Vagina (tissue), 2 donors: ENCODE data around the gene LSM4. TPM values are rescaled to one million over a fixed set of nuclear protein-coding genes. Genes with fewer than 3 reads are reported as not detected.
A peak's percentile ranks its signal among the peaks of the same experiment; 100 is the strongest.

Experiments used
- DNase-seq, 2 donors: peaks; one replicate each; pipeline ENCODE4 v3.0.0-alpha.2; 2017; ENCODE audit errors: extremely low spot score in 2 of 2
- H3K27ac ChIP-seq: fragments of 200-600 bp; sonication (generic); one replicate; pipeline ENCODE4 v1.5.1; 2019
- H3K27me3 ChIP-seq: fragments of 200-600 bp; sonication (generic); one replicate; pipeline ENCODE4 v1.5.1; 2019
- H3K36me3 ChIP-seq, 2 donors: fragments of 200-600 bp; sonication (generic); one replicate each; pipeline ENCODE4 v1.5.1; 2017 to 2019
- H3K4me1 ChIP-seq: fragments of 200-600 bp; sonication (generic); one replicate; pipeline ENCODE4 v1.5.1; 2019
- H3K4me3 ChIP-seq, 2 donors: fragments of 200-600 bp; sonication (generic); 1 replicate in 1 of 2; 2 replicates in 1 of 2; pipeline ENCODE4 v1.5.1; 2016 to 2019
- H3K9me3 ChIP-seq: fragments of 200-600 bp; sonication (generic); one replicate; pipeline ENCODE4 v1.5.1; 2019
- POLR2A ChIP-seq, 2 donors: fragments of 450-650 bp; IDR thresholded peaks; one replicate each; pipeline ENCODE4 v1.6.1; 2017; ENCODE audit warnings: antibody characterized with exemption in 2 of 2, mild to moderate bottlenecking in 2 of 2, moderate library complexity in 2 of 2
- POLR2AphosphoS5 ChIP-seq, 2 donors: sonication (generic); formaldehyde crosslinking; IDR thresholded peaks; one replicate each; pipeline ENCODE4 v1.9.0; 2017; ENCODE audit warnings: antibody characterized with exemption in 2 of 2, mild to moderate bottlenecking in 2 of 2, low read depth in 1 of 2; ENCODE audit not compliant: insufficient read depth in 1 of 2
- intact Hi-C: fragments of 100-400 bp; cut with DNase I; formaldehyde crosslinking; loops from one replicate; pipeline ENCODE4 v1.15.1; 2023
- total RNA-seq: library from RNA; depleted of rRNA; stranded (reverse); fragments of >200 nt; gene quantifications from one replicate; pipeline ENCODE4 v1.2.3, GENCODE V29; 2016
- TF ChIP-seq, protein P1 (sequence below), 3 experiments: fragments of 450-650 bp in 2 of 3; fragments of 200-600 bp in 1 of 3; sonication (generic) in 1 of 3; IDR thresholded peaks; one replicate each; pipeline ENCODE4 v1.5.1; 2017 to 2019; ENCODE audit warnings: antibody characterized with exemption in 3 of 3, mild to moderate bottlenecking in 2 of 3, moderate library complexity in 2 of 3

LSM4 gene
- total RNA-seq, 1 donor from 2014 or later, result 54.3 TPM

- peaks cover 12% of the 10 kb centered on the region for H3K4me1 ChIP-seq
- H3K27ac ChIP-seq, result no peak overlapping the region
- DNase-seq, result no peak
- no peaks in the 10 kb centered on the region for H3K27me3 ChIP-seq
- H3K36me3 ChIP-seq, result no peaks in the 10 kb centered on the region
- H3K9me3 ChIP-seq, result no peaks in the 10 kb centered on the region
- no peak overlapping the region for H3K4me3 ChIP-seq
- intact Hi-C loops, result loop anchor here (10.0 kb wide), 1 partner anchor 221 kb away; no protein-coding TSS in a partner anchor
- no peak for TF ChIP-seq POLR2A (IDR thresholded peaks at IDR 0.05)
- no peak for TF ChIP-seq POLR2AphosphoS5 (IDR thresholded peaks at IDR 0.05; ENCODE audit: insufficient read depth in 1 of 2, low read depth in 1 of 2)
- TF ChIP-seq, protein P1, sequence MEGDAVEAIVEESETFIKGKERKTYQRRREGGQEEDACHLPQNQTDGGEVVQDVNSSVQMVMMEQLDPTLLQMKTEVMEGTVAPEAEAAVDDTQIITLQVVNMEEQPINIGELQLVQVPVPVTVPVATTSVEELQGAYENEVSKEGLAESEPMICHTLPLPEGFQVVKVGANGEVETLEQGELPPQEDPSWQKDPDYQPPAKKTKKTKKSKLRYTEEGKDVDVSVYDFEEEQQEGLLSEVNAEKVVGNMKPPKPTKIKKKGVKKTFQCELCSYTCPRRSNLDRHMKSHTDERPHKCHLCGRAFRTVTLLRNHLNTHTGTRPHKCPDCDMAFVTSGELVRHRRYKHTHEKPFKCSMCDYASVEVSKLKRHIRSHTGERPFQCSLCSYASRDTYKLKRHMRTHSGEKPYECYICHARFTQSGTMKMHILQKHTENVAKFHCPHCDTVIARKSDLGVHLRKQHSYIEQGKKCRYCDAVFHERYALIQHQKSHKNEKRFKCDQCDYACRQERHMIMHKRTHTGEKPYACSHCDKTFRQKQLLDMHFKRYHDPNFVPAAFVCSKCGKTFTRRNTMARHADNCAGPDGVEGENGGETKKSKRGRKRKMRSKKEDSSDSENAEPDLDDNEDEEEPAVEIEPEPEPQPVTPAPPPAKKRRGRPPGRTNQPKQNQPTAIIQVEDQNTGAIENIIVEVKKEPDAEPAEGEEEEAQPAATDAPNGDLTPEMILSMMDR (IDR thresholded peaks at IDR 0.05), result no peak
Observed at GRCh38 chr19:18336121-18336520, 13.2 kb upstream of the LSM4 start.

GRCh38 chr19:18333680-18334079 lies 10.8 kb upstream of the LSM4 start:
- no peak for DNase-seq
- Histone ChIP-seq H3K27me3 (no peaks in the 10 kb centered on the region), H3K4me1 (peaks cover 7% of the 10 kb centered on the region), H3K27ac (no peak overlapping the region), H3K9me3 (no peaks in the 10 kb centered on the region), H3K36me3 (no peaks in the 10 kb centered on the region), H3K4me3 (no peak overlapping the region)
- TF ChIP-seq, protein P1 (IDR thresholded peaks at IDR 0.05), result no peak
- TF ChIP-seq POLR2AphosphoS5 (IDR thresholded peaks at IDR 0.05; ENCODE audit: insufficient read depth in 1 of 2, low read depth in 1 of 2) (no peak), POLR2A (IDR thresholded peaks at IDR 0.05) (no peak)
- intact Hi-C loops, result loop anchor here (10.0 kb wide), 1 partner anchor 219 kb away; no protein-coding TSS in a partner anchor

GRCh38 chr19:18332917-18333530 lies 10.1 kb upstream of the LSM4 start:
- peaks cover 7% of the 10 kb centered on the region for H3K4me1 ChIP-seq
- intact Hi-C loops, result loop anchor here (10.0 kb wide), 1 partner anchor 218 kb away; no protein-coding TSS in a partner anchor
- no peaks in the 10 kb centered on the region for H3K36me3 ChIP-seq
- no peak for TF ChIP-seq POLR2AphosphoS5 (IDR thresholded peaks at IDR 0.05; ENCODE audit: insufficient read depth in 1 of 2, low read depth in 1 of 2)
- TF ChIP-seq POLR2A (IDR thresholded peaks at IDR 0.05), result no peak
- TF ChIP-seq, protein P1 (IDR thresholded peaks at IDR 0.05), result no peak
- no peak for DNase-seq
- no peaks in the 10 kb centered on the region for H3K9me3 ChIP-seq
- no peak overlapping the region for H3K4me3 ChIP-seq
- no peaks in the 10 kb centered on the region for H3K27me3 ChIP-seq
- no peak overlapping the region for H3K27ac ChIP-seq

DNA sequence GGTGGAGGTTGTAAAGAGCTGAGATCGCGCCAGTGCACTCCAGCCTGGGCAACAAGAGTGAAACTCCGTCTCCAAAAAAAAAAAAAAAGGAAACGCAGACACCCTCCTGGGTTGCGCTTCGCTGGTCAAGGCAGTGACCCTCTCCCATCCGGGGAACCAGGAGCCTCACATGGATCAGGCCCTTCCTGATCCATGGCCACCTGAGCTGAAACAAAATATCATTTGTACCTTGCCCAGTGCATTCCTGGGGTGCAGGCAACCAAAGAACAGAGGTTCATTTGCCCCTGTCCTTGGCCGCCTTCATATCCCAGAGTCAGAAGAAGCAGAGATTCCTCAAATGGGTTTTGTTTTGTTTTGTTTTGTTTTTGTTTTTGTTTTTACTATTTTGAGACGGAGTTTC lies 8.0 kb upstream of the LSM4 start:
- no peak for DNase-seq
- Histone ChIP-seq H3K27ac (no peak overlapping the region), H3K9me3 (no peaks in the 10 kb centered on the region), H3K4me1 (peaks cover 7% of the 10 kb centered on the region), H3K36me3 (no peaks in the 10 kb centered on the region), H3K4me3 (no peak overlapping the region), H3K27me3 (no peaks in the 10 kb centered on the region)
- TF ChIP-seq, protein P1 (IDR thresholded peaks at IDR 0.05), result no peak
- TF ChIP-seq POLR2AphosphoS5 (IDR thresholded peaks at IDR 0.05; ENCODE audit: insufficient read depth in 1 of 2, low read depth in 1 of 2) (no peak), POLR2A (IDR thresholded peaks at IDR 0.05) (no peak)
- intact Hi-C loops, result loop anchor here (10.0 kb wide), 1 partner anchor 216 kb away; no protein-coding TSS in a partner anchor

DNA sequence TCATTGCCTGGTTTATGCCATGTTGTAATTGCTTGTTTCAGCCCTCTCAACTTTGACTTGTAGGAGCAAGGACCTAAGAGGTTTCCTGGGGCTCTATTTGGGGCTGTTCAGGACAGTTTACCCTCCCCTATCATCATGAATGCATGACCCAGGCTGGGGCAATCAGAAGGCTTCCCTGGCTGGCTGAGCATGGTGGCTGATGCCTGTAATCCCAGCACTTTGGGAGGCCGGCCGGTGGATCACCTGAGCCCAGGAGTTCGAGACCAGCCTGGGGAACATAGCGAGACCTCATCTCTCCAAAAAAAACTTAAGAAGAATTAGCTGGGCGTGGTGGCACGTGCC lies 6.1 kb upstream of the LSM4 start:
- Histone ChIP-seq H3K36me3 (no peaks in the 10 kb centered on the region), H3K9me3 (no peaks in the 10 kb centered on the region), H3K27ac (peak overlapping the region; percentile 63), H3K27me3 (no peaks in the 10 kb centered on the region), H3K4me1 (peaks cover 7% of the 10 kb centered on the region), H3K4me3 (peak overlapping the region; percentile 12 to 19)
- TF ChIP-seq, protein P1 (IDR thresholded peaks at IDR 0.05), result no peak
- TF ChIP-seq POLR2A (IDR thresholded peaks at IDR 0.05) (no peak), POLR2AphosphoS5 (IDR thresholded peaks at IDR 0.05; ENCODE audit: insufficient read depth in 1 of 2, low read depth in 1 of 2) (no peak)
- intact Hi-C loops, result no loop called here
- DNase-seq, result no peak
